Measurements from ENCODE around the gene JPH2.

The JPH2 gene

GRCh38 chr20:44186674-44187053 is 324 bp downstream of the JPH2 start:
- DNase-seq = no peak

GRCh38 chr20:44186201-44186600 is 787 bp downstream of the JPH2 start:
- no peak for DNase-seq

- no peak for DNase-seq
Observed at GRCh38 chr20:44185574-44185973, 1.4 kb downstream of the JPH2 start.

GRCh38 chr20:44183282-44183681 is 3.7 kb downstream of the JPH2 start:
- no peak for DNase-seq

- DNase-seq = no peak
Observed at GRCh38 chr20:44182863-44183262, 4.1 kb downstream of the JPH2 start.

- DNase-seq = no peak
Observed at GRCh38 chr20:44182135-44182765, 4.7 kb downstream of the JPH2 start.

GRCh38 chr20:44181611-44182010 is 5.4 kb downstream of the JPH2 start:
- DNase-seq = no peak

- no peak for DNase-seq
Observed at GRCh38 chr20:44180814-44181213, 6.2 kb downstream of the JPH2 start.

GRCh38 chr20:44176833-44177534 is 10.0 kb downstream of the JPH2 start:
- DNase-seq = no peak

- DNase-seq = no peak
Observed at GRCh38 chr20:44174996-44175765, 11.8 kb downstream of the JPH2 start.

- DNase-seq = no peak
Observed at GRCh38 chr20:44173846-44174245, 13.1 kb downstream of the JPH2 start.

GRCh38 chr20:44173116-44173515 is 13.9 kb downstream of the JPH2 start:
- no peak for DNase-seq

GRCh38 chr20:44172572-44172950 is 14.4 kb downstream of the JPH2 start:
- no peak for DNase-seq

GRCh38 chr20:44171775-44172571 is 15.0 kb downstream of the JPH2 start:
- no peak for DNase-seq

- no peak for DNase-seq
Observed at GRCh38 chr20:44170816-44171410, 16.1 kb downstream of the JPH2 start.

GRCh38 chr20:44167736-44168135 is 19.3 kb downstream of the JPH2 start:
- no peak for DNase-seq

- DNase-seq = no peak
Observed at GRCh38 chr20:44166477-44166876, 20.5 kb downstream of the JPH2 start.

GRCh38 chr20:44166008-44166407 is 21.0 kb downstream of the JPH2 start:
- no peak for DNase-seq

GRCh38 chr20:44160133-44160532 is 26.9 kb downstream of the JPH2 start:
- DNase-seq = no peak

- no peak for DNase-seq
Observed at GRCh38 chr20:44159711-44160110, 27.3 kb downstream of the JPH2 start.

GRCh38 chr20:44159125-44159524 is 27.9 kb downstream of the JPH2 start:
- no peak for DNase-seq

GRCh38 chr20:44157061-44157460 is 29.9 kb downstream of the JPH2 start:
- DNase-seq = no peak

- DNase-seq = no peak
Observed at GRCh38 chr20:44154521-44155001, 32.4 kb downstream of the JPH2 start.

All from NCI-H1048 (cell line).